Caco-2 (cell line): ENCODE data around the gene IDH2. TPM values are rescaled to one million over a fixed set of nuclear protein-coding genes. Genes with fewer than 3 reads are reported as not detected.

Experiments
- BruUV-seq: library from RNA; stranded (reverse); fragments of 400-500 nt; replicated peaks from 2 replicates; lab custom pipeline; 2021; lab: Mats Ljungman, UMichigan
- CTCF ChIA-PET: fragments of 300-600 bp; sonication (Branson Sonifier 250); formaldehyde crosslinking; loops from one replicate; lab custom pipeline; 2022; ENCODE audit warnings: antibody characterized with exemption; lab: Charles Lee
- POLR2A ChIA-PET: fragments of 300-600 bp; sonication (Branson Sonifier 250); formaldehyde crosslinking; loops from one replicate; lab custom pipeline; 2022; ENCODE audit warnings: antibody characterized with exemption; lab: Charles Lee
- DNase-seq, 2 experiments: peaks; one replicate each; pipeline versions ENCODE4 v3.0.0 to v3.0.0-alpha.2; 2020 to 2022
- H3K27me3 ChIP-seq: replicated peaks from 2 replicates; pipeline ENCODE4 v1.6.0; 2011; ENCODE audit warnings: low read length; ENCODE audit not compliant: control insufficient read depth, insufficient read depth
- H3K36me3 ChIP-seq: 2 replicates; pipeline ENCODE4 v1.5.1; 2011; ENCODE audit warnings: low read length; ENCODE audit not compliant: control insufficient read depth, insufficient read depth
- H3K4me1 ChIP-seq: fragments of 250-450 bp; sonication (Bioruptor Pico); 2 replicates; pipeline ENCODE4 v1.5.1; 2020; ENCODE audit warnings: mild to moderate bottlenecking
- H3K4me3 ChIP-seq: 2 replicates; pipeline ENCODE4 v1.5.1; 2011; ENCODE audit warnings: low read depth, mild to moderate bottlenecking, control low read depth, low read length
- H3K9me3 ChIP-seq: fragments of 250-450 bp; sonication (Bioruptor Pico); 2 replicates; pipeline ENCODE4 v1.5.1; 2020; ENCODE audit warnings: mild to moderate bottlenecking, moderate library complexity
- H3K27ac Mint-ChIP-seq: one replicate; pipeline ENCODE4 v1.8.0; 2022; ENCODE audit warnings: mixed read lengths; ENCODE audit not compliant: unreplicated experiment
- H3K27me3 Mint-ChIP-seq: one replicate; pipeline ENCODE4 v1.8.0; 2022; ENCODE audit warnings: mixed read lengths; ENCODE audit not compliant: insufficient read depth, unreplicated experiment
- H3K36me3 Mint-ChIP-seq: one replicate; pipeline ENCODE4 v1.8.0; 2022; ENCODE audit warnings: mild to moderate bottlenecking, mixed read lengths; ENCODE audit not compliant: insufficient read depth, unreplicated experiment
- H3K4me1 Mint-ChIP-seq: one replicate; pipeline ENCODE4 v1.8.0; 2022; ENCODE audit warnings: low read depth, mixed read lengths; ENCODE audit not compliant: unreplicated experiment
- H3K4me3 Mint-ChIP-seq: one replicate; pipeline ENCODE4 v1.8.0; 2022; ENCODE audit warnings: mild to moderate bottlenecking, moderate library complexity, mixed read lengths; ENCODE audit not compliant: unreplicated experiment
- H3K9me3 Mint-ChIP-seq: one replicate; pipeline ENCODE4 v1.8.0; 2022; ENCODE audit warnings: mixed read lengths; ENCODE audit not compliant: unreplicated experiment
- CTCF ChIP-seq, 2 experiments: fragments of 200-600 bp in 1 of 2; IDR thresholded peaks; 1 replicate in 1 of 2; 2 replicates in 1 of 2; pipeline versions ENCODE4 v1.5.1 to v1.8.0; 2011 to 2022; ENCODE audit warnings: antibody characterized with exemption in 1 of 2, control low read depth in 1 of 2, inconsistent platforms in 1 of 2, low read depth in 1 of 2, low read length in 1 of 2, mild to moderate bottlenecking in 1 of 2, moderate library complexity in 1 of 2; ENCODE audit not compliant: insufficient read depth in 1 of 2, severe bottlenecking in 1 of 2, unreplicated experiment in 1 of 2
- intact Hi-C: fragments of 100-400 bp; cut with micrococcal nuclease; formaldehyde crosslinking; loops from one replicate; pipeline ENCODE4 v1.10.0; 2022; ENCODE audit not compliant: unreplicated experiment
- total RNA-seq: library from RNA; stranded (reverse); gene quantifications from 2 replicates; pipeline ENCODE4 v1.2.3, GENCODE V29; 2022

The IDH2 gene
- total RNA-seq, 1 experiment from 2014 or later = 28.7 TPM

GRCh38 chr15:90074916-90075315 lies 27.4 kb downstream of the IDH2 start:
- Histone ChIP-seq H3K4me1 (peaks cover 15% of the 10 kb centered on the region), H3K27me3 (no peaks in the 10 kb centered on the region), H3K9me3 (no peaks in the 10 kb centered on the region), H3K4me3 (no peak overlapping the region), H3K36me3 (no peaks in the 10 kb centered on the region)
- H3K4me3 Mint-ChIP-seq = no peak overlapping the region
- ChIA-PET CTCF (interaction anchor here (0.8 to 1.7 kb wide), 6 partner anchors 10 to 177 kb away, joined by 3 to 6 read pairs (median 4); partner anchors contain the start of genes CIB1, GDPGP1 and IDH2), POLR2A (interaction anchor here (0.6 kb wide), 2 partner anchors 162 to 171 kb away, joined by 4 read pairs; partner anchors contain the start of gene ARPIN)
- H3K9me3 Mint-ChIP-seq = no peaks in the 10 kb centered on the region
- peaks cover 9% of the 10 kb centered on the region for H3K36me3 Mint-ChIP-seq
- no peaks in the 10 kb centered on the region for H3K27me3 Mint-ChIP-seq
- H3K4me1 Mint-ChIP-seq = peaks cover 14% of the 10 kb centered on the region
- H3K27ac Mint-ChIP-seq = peak overlapping the region; percentile 80
- TF ChIP-seq CTCF (IDR thresholded peaks at IDR 0.05; ENCODE audit: insufficient read depth in 1 of 2, low read depth in 1 of 2, low read length in 1 of 2, severe bottlenecking in 1 of 2, unreplicated experiment in 1 of 2) = no peak
- intact Hi-C loops = loop anchor here (5.0 kb wide), 1 partner anchor 73 kb away; the partner anchor contains the start of gene ZNF710
- no peak for DNase-seq
- BruUV-seq = no TSS peak

GRCh38 chr15:90074023-90074422 lies 28.2 kb downstream of the IDH2 start:
- no peak overlapping the region for H3K27ac Mint-ChIP-seq
- no peaks in the 10 kb centered on the region for H3K27me3 Mint-ChIP-seq
- CTCF ChIA-PET = no interaction called here
- no peaks in the 10 kb centered on the region for H3K9me3 Mint-ChIP-seq
- peaks cover 15% of the 10 kb centered on the region for H3K4me1 ChIP-seq
- peaks cover 14% of the 10 kb centered on the region for H3K4me1 Mint-ChIP-seq
- H3K36me3 Mint-ChIP-seq = peaks cover 9% of the 10 kb centered on the region
- no peak overlapping the region for H3K4me3 ChIP-seq
- H3K27me3 ChIP-seq = no peaks in the 10 kb centered on the region
- no peak for DNase-seq
- no peaks in the 10 kb centered on the region for H3K36me3 ChIP-seq
- POLR2A ChIA-PET = no interaction called here
- no peak for TF ChIP-seq CTCF (IDR thresholded peaks at IDR 0.05; ENCODE audit: insufficient read depth in 1 of 2, low read depth in 1 of 2, low read length in 1 of 2, severe bottlenecking in 1 of 2, unreplicated experiment in 1 of 2)
- no peak overlapping the region for H3K4me3 Mint-ChIP-seq
- no peaks in the 10 kb centered on the region for H3K9me3 ChIP-seq
- no TSS peak for BruUV-seq
- intact Hi-C loops = no loop called here

- no peak for TF ChIP-seq CTCF (IDR thresholded peaks at IDR 0.05; ENCODE audit: insufficient read depth in 1 of 2, low read depth in 1 of 2, low read length in 1 of 2, severe bottlenecking in 1 of 2, unreplicated experiment in 1 of 2)
- ChIA-PET CTCF (interaction anchor here (0.6 kb wide), 1 partner anchor 134 kb away, joined by 3 read pairs; no protein-coding TSS in a partner anchor), POLR2A (no interaction called here)
- Histone ChIP-seq H3K4me3 (no peak overlapping the region), H3K9me3 (no peaks in the 10 kb centered on the region), H3K4me1 (peaks cover 15% of the 10 kb centered on the region), H3K36me3 (no peaks in the 10 kb centered on the region), H3K27me3 (no peaks in the 10 kb centered on the region)
- intact Hi-C loops = no loop called here
- no peak overlapping the region for H3K4me3 Mint-ChIP-seq
- no peaks in the 10 kb centered on the region for H3K27me3 Mint-ChIP-seq
- no peak overlapping the region for H3K27ac Mint-ChIP-seq
- no peak for DNase-seq
- H3K36me3 Mint-ChIP-seq = peaks cover 9% of the 10 kb centered on the region
- no peaks in the 10 kb centered on the region for H3K9me3 Mint-ChIP-seq
- peaks cover 14% of the 10 kb centered on the region for H3K4me1 Mint-ChIP-seq
- no TSS peak for BruUV-seq
Measured at GRCh38 chr15:90072978-90073640, 29.2 kb downstream of the IDH2 start.
